Liver (tissue), 9 donors: ENCODE results near the gene SH2D6. TPM values are rescaled to one million over a fixed set of nuclear protein-coding genes. Genes with fewer than 3 reads are reported as not detected.

ENCODE experiments used
- DNase-seq: peaks from one replicate; pipeline ENCODE4 v3.0.0-alpha.2; 2017; ENCODE audit warnings: low spot score
- H3K27ac ChIP-seq, 2 donors: one replicate each; pipeline ENCODE4 v1.7.0; 2013; ENCODE audit warnings: inconsistent platforms in 2 of 2, low read length in 2 of 2, control low read depth in 1 of 2, low read depth in 1 of 2, mild to moderate bottlenecking in 1 of 2
- H3K27me3 ChIP-seq, 4 donors: one replicate each; pipeline versions ENCODE4 v1.6.1 to v1.7.0; 2013; ENCODE audit warnings: low read length in 3 of 4, inconsistent platforms in 1 of 4, mild to moderate bottlenecking in 1 of 4, moderate library complexity in 1 of 4; ENCODE audit not compliant: control insufficient read depth in 4 of 4, insufficient read depth in 4 of 4
- H3K36me3 ChIP-seq, 4 donors: one replicate each; pipeline versions ENCODE4 v1.6.1 to v1.7.0; 2013; ENCODE audit warnings: low read length in 3 of 4, mild to moderate bottlenecking in 3 of 4, low read depth in 1 of 4, moderate library complexity in 1 of 4; ENCODE audit not compliant: control insufficient read depth in 4 of 4, insufficient read depth in 3 of 4
- H3K4me1 ChIP-seq, 4 donors: one replicate each; pipeline versions ENCODE4 v1.6.1 to v1.7.0; 2013; ENCODE audit warnings: low read length in 3 of 4, mild to moderate bottlenecking in 3 of 4, moderate library complexity in 1 of 4; ENCODE audit not compliant: control insufficient read depth in 4 of 4, insufficient read depth in 4 of 4
- H3K4me3 ChIP-seq, 3 donors: one replicate each; pipeline versions ENCODE4 v1.6.1 to v1.7.0; 2013; ENCODE audit warnings: low read length in 3 of 3, control low read depth in 1 of 3, low read depth in 1 of 3, mild to moderate bottlenecking in 1 of 3
- H3K9ac ChIP-seq, 2 donors: one replicate each; pipeline ENCODE4 v1.7.0; 2013; ENCODE audit warnings: low read length in 2 of 2, mild to moderate bottlenecking in 2 of 2, moderate library complexity in 2 of 2, control low read depth in 1 of 2, low read depth in 1 of 2
- H3K9me3 ChIP-seq, 4 donors: one replicate each; pipeline versions ENCODE4 v1.6.1 to v1.7.0; 2013; ENCODE audit warnings: low read length in 3 of 4; ENCODE audit not compliant: control insufficient read depth in 4 of 4
- ATF3 ChIP-seq: IDR thresholded peaks from 2 replicates; pipeline ENCODE4 v1.6.1; 2016; ENCODE audit warnings: antibody characterized with exemption
- EGR1 ChIP-seq, 2 donors: IDR thresholded peaks; 2 replicates each; pipeline ENCODE4 v1.6.1; 2016 to 2018; ENCODE audit warnings: antibody characterized with exemption in 2 of 2, low read depth in 2 of 2
- FOXA1 ChIP-seq: IDR thresholded peaks from 2 replicates; pipeline ENCODE4 v1.6.1; 2016; ENCODE audit warnings: antibody characterized with exemption
- FOXA2 ChIP-seq: IDR thresholded peaks from 2 replicates; pipeline ENCODE4 v1.6.1; 2016; ENCODE audit warnings: antibody characterized with exemption
- GABPA ChIP-seq, 2 donors: IDR thresholded peaks in 1 of 2; conservative IDR thresholded peaks in 1 of 2; 2 replicates each; pipeline ENCODE4 v1.6.1; 2016; ENCODE audit warnings: antibody characterized with exemption in 2 of 2, mild to moderate bottlenecking in 1 of 2, moderate library complexity in 1 of 2
- HNF4A ChIP-seq, 2 donors: conservative IDR thresholded peaks; 2 replicates each; pipeline ENCODE4 v1.6.1; 2016; ENCODE audit warnings: antibody characterized with exemption in 2 of 2, mild to moderate bottlenecking in 2 of 2
- HNF4G ChIP-seq: IDR thresholded peaks from 2 replicates; pipeline ENCODE4 v1.6.1; 2016; ENCODE audit warnings: antibody characterized with exemption
- JUND ChIP-seq, 2 donors: IDR thresholded peaks; 2 replicates each; pipeline ENCODE4 v1.6.1; 2016; ENCODE audit warnings: antibody characterized with exemption in 2 of 2
- NR2F2 ChIP-seq: IDR thresholded peaks from 2 replicates; pipeline ENCODE4 v1.6.1; 2016; ENCODE audit warnings: antibody characterized with exemption
- RAD21 ChIP-seq, 2 donors: IDR thresholded peaks; 2 replicates each; pipeline ENCODE4 v1.6.1; 2016; ENCODE audit warnings: antibody characterized with exemption in 2 of 2, mild to moderate bottlenecking in 2 of 2
- REST ChIP-seq: IDR thresholded peaks from 2 replicates; pipeline ENCODE4 v1.6.1; 2016; ENCODE audit warnings: antibody characterized with exemption, mild to moderate bottlenecking
- RXRA ChIP-seq, 2 donors: IDR thresholded peaks; 2 replicates each; pipeline ENCODE4 v1.6.1; 2017 to 2018; ENCODE audit warnings: antibody characterized with exemption in 2 of 2, mild to moderate bottlenecking in 1 of 2
- SP1 ChIP-seq: IDR thresholded peaks from 2 replicates; pipeline ENCODE4 v1.6.1; 2018; ENCODE audit warnings: antibody characterized with exemption, mild to moderate bottlenecking
- TAF1 ChIP-seq: conservative IDR thresholded peaks from 2 replicates; pipeline ENCODE4 v1.6.1; 2016; ENCODE audit warnings: antibody characterized with exemption, mild to moderate bottlenecking
- YY1 ChIP-seq: IDR thresholded peaks from 2 replicates; pipeline ENCODE4 v1.6.1; 2016; ENCODE audit warnings: antibody characterized with exemption, mild to moderate bottlenecking
- ZBTB33 ChIP-seq: IDR thresholded peaks from 2 replicates; pipeline ENCODE4 v1.6.1; 2016; ENCODE audit warnings: antibody characterized with exemption
- WGBS: extraction: QIAGEN DNeasy Blood & Tissue Kit; methylation state at CpG from one replicate; pipeline ENCODE4 v1.1.7; 2013; 5-methylcytosine and 5-hydroxymethylcytosine counted together
- polyA plus RNA-seq, 2 donors: library from polyadenylated mRNA; stranded (reverse) in 1 of 2; unstranded in 1 of 2; fragments of 200-250 nt in 1 of 2; fragments of >200 nt in 1 of 2; fragmentation: Nextera tagmentation in 1 of 2; extraction: Ambion mirVana in 1 of 2; gene quantifications; one replicate each; pipeline versions ENCODE4 v1.2.1 to v1.2.3, GENCODE V29; 2013 to 2015
- total RNA-seq, 2 donors: library from RNA; depleted of rRNA; stranded (reverse); fragments of >200 nt; gene quantifications; one replicate each; pipeline ENCODE4 v1.2.3, GENCODE V29; 2014
- TF ChIP-seq, protein P1 (sequence below): fragments of 150-350 bp; IDR thresholded peaks from 2 replicates; pipeline ENCODE4 v1.5.1; 2017; ENCODE audit warnings: improper control_type of control experiment, low read depth, low read length; ENCODE audit not compliant: missing input control
- TF ChIP-seq, protein P2 (sequence below): IDR thresholded peaks from 2 replicates; pipeline ENCODE4 v1.6.1; 2016; ENCODE audit warnings: antibody characterized with exemption
- donor health status: healthy.
- donor health status: healthy.
- donor health status: healthy.
- donor health status: healthy.
- donor health status: healthy.

The SH2D6 gene
- total and polyA plus RNA-seq, 4 donors, result 0.28 to 0.92 (median 0.39) TPM; not detected in 1

DNA sequence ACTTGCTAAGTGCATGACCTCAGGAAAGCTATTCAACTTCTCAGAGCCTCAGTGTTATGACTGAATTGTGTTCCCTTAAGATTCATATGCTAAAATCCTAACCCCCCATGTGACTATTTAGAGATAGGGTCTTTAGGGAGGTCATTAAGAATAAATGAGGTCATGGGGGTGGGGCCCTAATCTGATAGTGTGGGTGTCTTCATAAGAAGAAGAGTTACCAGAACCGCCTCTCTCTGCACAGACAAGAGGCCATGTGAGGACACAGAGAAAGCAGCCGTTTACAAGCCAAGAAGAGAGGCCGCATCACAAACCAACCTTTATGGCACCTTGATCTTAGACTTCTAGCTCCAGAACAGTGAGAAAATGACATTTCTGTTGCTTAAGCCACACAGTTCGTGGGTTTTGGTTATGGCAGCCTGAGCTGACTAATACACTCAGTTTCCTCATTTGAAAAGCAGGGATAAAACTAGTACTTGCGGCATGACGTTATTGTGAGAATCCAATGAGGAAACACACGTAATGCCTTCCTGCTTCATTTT lies 9.9 kb downstream of the SH2D6 start:
- WGBS, result 84% methylated on average over 7 of the region's 7 CpGs
- Histone ChIP-seq H3K9me3 (no peaks in the 10 kb centered on the region), H3K4me1 (peaks cover 15 to 32% (median 25%) of the 10 kb centered on the region in 4 donors), H3K27ac (no peak overlapping the region), H3K36me3 (no peaks in the 10 kb centered on the region), H3K4me3 (no peak overlapping the region), H3K9ac (no peak overlapping the region), H3K27me3 (no peaks in the 10 kb centered on the region)
- TF ChIP-seq REST (no peak), ATF3 (no peak), ZBTB33 (no peak), YY1 (no peak), FOXA1 (no peak), TAF1 (no peak), RXRA (IDR thresholded peaks at IDR 0.05) (no peak), EGR1 (IDR thresholded peaks at IDR 0.05; ENCODE audit: low read depth in 2 of 2) (no peak), HNF4A (conservative IDR thresholded peaks at IDR 0.05) (no peak), FOXA2 (no peak), SP1 (no peak), RAD21 (IDR thresholded peaks at IDR 0.05) (no peak), NR2F2 (no peak), HNF4G (no peak), JUND (IDR thresholded peaks at IDR 0.05) (no peak), GABPA (IDR thresholded peaks at IDR 0.05 in 1 of 2, conservative IDR thresholded peaks at IDR 0.05 in 1 of 2) (no peak)
- TF ChIP-seq, protein P1, sequence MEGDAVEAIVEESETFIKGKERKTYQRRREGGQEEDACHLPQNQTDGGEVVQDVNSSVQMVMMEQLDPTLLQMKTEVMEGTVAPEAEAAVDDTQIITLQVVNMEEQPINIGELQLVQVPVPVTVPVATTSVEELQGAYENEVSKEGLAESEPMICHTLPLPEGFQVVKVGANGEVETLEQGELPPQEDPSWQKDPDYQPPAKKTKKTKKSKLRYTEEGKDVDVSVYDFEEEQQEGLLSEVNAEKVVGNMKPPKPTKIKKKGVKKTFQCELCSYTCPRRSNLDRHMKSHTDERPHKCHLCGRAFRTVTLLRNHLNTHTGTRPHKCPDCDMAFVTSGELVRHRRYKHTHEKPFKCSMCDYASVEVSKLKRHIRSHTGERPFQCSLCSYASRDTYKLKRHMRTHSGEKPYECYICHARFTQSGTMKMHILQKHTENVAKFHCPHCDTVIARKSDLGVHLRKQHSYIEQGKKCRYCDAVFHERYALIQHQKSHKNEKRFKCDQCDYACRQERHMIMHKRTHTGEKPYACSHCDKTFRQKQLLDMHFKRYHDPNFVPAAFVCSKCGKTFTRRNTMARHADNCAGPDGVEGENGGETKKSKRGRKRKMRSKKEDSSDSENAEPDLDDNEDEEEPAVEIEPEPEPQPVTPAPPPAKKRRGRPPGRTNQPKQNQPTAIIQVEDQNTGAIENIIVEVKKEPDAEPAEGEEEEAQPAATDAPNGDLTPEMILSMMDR, result no peak
- TF ChIP-seq, protein P2, sequence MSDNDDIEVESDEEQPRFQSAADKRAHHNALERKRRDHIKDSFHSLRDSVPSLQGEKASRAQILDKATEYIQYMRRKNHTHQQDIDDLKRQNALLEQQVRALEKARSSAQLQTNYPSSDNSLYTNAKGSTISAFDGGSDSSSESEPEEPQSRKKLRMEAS, result no peak
- DNase-seq, result no peak
